Right renal pelvis (tissue), 4 donors: ENCODE data around the gene SLC6A6. TPM values are rescaled to one million over a fixed set of nuclear protein-coding genes. Genes with fewer than 3 reads are reported as not detected.
"Not testable (repeated sequence)": the region's sequence is repeated elsewhere in the genome, so short reads cannot be mapped to it uniquely, and the experiment has no call there.

ENCODE experiments used
- DNase-seq, 4 donors: peaks; one replicate each; pipeline ENCODE4 v3.0.0-alpha.2; 2013; ENCODE audit warnings: low read depth in 4 of 4, low spot score in 3 of 4, missing footprints in 1 of 4
- polyA plus RNA-seq, 4 donors: library from polyadenylated mRNA; unstranded; fragments of 120-200 nt; gene quantifications; one replicate each; pipeline ENCODE4 v1.2.1, GENCODE V29; 2013; ENCODE audit not compliant: insufficient read length in 4 of 4

The SLC6A6 gene
- polyA plus RNA-seq, 4 donors, result 18.8 to 23.2 (median 20.2) TPM

DNA sequence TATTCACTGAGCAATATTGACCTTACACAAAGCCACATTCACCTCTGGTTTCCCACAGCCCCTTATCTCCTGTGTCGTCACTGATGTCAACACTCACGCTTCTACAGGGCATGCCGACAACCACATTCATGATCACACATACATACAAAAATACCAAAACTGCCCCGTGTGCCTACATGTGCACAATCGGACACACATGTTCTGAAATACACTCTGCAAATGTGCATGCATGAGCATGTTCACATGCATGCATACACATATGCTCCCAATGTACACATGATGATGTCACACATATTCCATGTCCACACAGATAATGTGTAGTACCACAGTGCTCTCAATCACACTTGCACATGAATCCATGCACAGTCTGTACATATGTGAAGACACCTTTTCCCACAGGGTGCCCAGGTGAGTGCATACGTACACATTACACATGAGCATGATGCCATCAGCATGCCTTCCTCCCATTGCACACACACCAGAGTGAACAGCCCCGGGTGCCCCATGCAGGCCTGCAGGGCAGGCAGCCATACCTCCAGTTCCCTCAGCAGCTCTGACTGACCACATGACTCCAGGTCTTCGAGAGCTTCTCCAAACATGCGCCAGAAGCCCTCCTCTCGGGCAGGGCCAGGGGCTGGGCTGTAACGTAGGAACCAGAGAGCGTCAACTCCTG, 100.8 kb downstream of the SLC6A6 start:
- DNase-seq, result no peak

GRCh38 chr3:14503706-14504065, 101.3 kb downstream of the SLC6A6 start:
- no peak for DNase-seq

DNA sequence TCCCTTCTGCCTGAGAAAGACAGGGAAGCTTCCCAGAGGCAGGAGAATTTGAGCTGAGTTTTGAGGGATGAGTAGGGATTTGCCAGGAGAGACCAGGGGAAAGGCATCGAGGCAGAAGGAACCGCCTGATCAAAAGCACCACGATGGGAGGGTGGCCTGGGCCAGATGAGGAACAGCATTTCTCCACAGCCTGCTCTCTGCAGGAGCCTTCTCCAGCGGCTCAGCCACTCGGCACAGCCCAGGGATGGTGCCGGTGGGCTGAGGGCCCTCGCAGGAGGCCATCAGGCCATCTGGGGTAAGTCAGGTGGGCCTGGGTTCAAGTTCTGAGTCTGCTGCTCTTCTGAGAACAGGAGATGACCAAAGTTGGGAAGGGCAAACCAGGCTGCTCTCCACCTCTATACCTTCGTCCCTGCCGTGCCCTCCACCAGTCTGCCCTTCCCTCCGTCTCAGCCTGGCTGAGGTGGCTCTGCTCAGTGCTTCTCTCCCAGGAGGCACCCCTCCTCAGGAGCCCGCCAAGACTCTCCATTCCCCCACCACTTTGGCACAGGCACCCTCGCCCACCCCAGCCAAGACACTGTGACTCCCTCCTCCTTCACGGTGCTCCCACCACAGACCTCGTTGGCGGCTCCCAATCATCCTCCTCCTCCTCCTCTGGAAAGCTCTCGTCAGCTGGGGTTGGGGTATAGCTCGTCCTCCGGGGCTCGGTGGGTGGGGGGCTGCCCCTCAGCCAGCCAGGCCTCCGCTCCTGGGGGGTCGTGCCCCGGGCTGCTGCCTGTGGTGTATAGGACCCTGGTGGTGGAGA, 102.8 kb downstream of the SLC6A6 start:
- no peak for DNase-seq

GRCh38 chr3:14505803-14506500, 103.5 kb downstream of the SLC6A6 start:
- no peak for DNase-seq

GRCh38 chr3:14506626-14507304, 104.4 kb downstream of the SLC6A6 start:
- no peak for DNase-seq

DNA sequence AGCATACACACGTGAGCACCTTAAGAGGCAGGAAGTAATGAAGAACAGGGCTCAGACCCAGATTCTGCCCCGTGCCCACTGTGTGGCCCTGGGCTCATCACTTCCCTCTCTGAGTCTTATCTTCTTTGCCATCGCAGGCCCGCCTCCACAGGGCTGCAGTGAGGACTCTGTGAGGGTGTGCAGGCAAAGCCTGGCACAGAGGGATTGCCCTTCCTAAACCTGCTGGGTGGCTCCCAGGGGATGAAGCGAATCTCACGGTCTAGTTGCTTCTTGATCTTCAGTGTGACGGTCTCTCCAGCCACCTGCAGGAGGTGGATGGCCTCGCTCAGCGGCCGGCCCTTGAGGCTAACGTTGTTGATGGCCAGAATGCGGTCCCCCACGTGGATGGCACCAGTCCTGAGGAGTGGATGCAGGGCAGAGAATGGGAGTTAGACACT, 104.9 kb downstream of the SLC6A6 start:
- no peak for DNase-seq

DNA sequence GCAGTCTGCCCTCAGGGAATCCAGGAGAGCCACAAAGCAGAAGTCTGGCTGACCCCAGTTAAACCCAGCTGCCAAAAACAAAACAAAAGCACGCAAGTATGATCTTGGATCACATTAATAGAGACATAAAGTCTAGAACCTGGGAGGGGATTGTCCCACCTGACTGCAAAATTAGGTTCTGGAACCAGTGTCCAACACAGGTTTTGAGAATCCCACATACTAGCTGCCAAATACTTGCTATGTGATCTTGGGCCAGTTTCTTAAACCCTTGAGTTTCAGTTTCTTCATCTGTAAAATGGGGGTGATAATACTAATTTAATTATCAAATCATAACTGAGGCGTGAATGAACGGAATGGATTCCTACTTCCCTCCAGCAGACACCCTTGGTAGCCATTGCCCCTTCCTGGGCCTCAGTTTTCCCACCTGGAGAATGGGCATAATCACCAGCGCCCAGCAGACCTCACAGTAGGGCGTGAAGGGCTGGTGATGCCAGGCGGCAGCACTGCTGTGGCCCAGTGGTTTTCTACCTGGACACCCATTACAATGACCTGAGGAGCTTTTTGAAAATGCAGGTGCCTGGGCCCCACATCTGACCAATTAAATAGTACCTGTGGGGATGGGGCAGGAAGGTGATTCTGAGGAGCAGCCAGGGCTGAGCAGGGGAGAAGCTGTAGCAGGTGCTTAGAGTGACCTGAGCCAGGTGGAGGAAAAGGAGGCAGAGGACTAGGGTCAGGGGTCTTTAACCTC, 105.5 kb downstream of the SLC6A6 start:
- no peak for DNase-seq

- no peak for DNase-seq
Observed at GRCh38 chr3:14508505-14508819, 106.1 kb downstream of the SLC6A6 start.

- DNase-seq, result peak; percentile 10 to 48 (median 29)
Observed at GRCh38 chr3:14508966-14509795, 106.8 kb downstream of the SLC6A6 start.

- DNase-seq, result no peak
Observed at GRCh38 chr3:14509796-14510100, 107.3 kb downstream of the SLC6A6 start.

- DNase-seq, result no peak
Observed at GRCh38 chr3:14510838-14511622, 108.6 kb downstream of the SLC6A6 start.

DNA sequence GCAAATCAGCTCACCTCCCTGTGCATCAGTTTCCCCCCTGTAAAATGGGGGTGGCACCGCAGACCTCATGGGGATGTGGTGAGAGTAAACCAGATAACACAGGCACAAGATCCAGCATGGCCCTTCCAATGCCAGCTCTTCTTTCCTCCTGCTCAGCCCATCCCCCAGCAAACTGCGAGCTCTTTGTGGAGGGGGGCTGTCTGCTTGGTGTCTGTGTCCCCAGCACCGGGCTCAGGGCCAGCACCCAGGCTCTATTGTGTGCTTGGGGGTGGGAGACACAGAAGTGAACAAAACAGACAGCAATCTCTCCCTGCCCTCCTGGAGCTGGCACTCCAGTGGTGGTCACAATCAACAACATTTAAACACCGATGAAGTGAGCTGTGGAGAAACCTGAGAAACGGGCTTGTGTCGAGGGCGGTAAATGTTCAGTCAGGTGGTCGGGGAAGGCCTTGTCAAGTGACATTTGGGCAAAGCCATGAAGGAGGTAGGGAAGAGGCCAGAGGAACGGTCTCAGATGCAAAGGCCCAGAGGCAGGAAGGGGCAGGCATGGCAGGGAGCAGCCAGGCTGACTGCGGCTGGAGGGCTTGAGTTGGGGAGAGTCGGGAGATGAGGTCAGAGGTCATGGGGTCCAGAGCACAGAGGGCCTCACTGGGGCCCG, 109.3 kb downstream of the SLC6A6 start:
- DNase-seq, result no peak

GRCh38 chr3:14512281-14512941, 110.0 kb downstream of the SLC6A6 start:
- DNase-seq, result no peak

DNA sequence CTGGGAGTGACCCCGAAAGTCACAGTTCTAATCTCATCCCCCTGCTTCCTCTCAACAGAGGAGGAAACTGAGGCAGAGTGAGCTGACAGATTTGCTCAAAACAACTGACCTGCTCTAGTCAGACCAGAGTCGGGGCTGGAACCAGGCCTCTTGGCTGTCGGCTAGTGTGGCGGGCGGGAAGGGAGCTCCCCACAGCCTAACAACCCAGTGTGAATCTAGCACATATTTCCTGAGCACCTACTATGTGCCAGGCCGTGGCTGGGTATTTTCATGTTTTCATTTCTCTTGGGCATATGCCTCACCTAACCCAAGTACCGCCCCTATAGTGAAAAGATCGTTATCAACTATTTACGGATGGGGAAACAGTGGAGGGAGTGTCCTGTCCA, 110.5 kb downstream of the SLC6A6 start:
- no peak for DNase-seq

DNA sequence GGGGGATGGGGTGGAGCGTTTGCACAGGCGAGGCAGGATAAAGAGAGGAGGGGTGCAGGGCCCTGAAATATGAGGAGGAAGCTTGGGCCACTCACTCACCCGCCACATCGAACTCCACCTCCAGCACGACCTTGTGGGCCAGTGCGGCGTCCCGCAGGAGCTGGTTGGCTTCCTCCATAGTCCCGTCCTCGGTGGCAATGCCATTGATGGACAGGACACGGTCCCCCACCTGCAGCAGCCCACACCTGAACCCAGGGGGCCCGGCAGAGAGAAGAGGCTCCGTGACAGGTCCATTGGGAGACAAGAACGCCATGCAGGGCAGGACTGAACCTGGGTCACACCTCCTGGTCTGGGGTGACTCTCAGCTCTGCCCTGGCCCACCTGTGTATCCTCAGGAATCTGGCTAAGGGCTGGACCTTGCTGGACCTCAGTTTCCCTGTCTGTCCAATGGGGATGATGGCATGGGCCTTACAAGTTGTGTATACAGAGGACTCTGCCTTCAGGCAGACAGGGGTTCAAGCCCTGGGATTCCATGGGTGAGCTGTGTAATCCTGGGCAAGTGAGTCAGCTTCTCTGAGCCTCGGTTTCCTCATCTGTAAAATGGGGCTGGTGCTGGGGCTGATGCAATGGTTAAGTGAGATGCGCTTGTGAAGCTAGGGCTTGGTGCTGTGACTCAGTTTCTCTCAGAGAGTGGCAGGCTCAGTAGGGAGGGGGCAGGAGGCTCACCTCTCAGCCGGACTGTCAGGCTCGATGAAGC, 111.3 kb downstream of the SLC6A6 start:
- no peak for DNase-seq

DNA sequence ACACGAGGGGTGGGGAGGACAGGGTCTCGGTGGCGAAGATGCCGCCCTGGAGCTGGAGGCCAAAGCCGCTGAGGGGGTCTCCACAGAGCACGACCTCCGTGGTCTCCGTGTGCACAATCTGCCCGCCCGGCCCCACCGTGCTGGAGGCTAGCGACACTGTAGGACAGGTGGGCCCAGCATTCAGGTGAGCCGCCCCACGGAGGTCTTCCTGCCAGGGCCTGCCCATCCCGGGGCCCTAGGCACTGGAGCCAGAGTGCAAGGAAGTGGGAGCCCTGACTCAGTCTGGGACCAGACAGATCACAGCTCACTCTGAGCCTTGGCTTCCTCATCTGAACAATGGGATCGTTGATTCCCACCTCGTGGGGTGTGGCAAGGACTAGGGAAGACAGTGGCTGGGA, 111.9 kb downstream of the SLC6A6 start:
- DNase-seq, result no peak

GRCh38 chr3:14515526-14515925, 113.1 kb downstream of the SLC6A6 start:
- DNase-seq, result not testable (repeated sequence)
